A549 (cell line): Measurements from ENCODE around the gene TCP10L. TPM values are rescaled to one million over a fixed set of nuclear protein-coding genes. Genes with fewer than 3 reads are reported as not detected.

Source experiments
- ATAC-seq, 2 experiments: fragments of 200-7000 bp in 1 of 2; fragments of >200 bp in 1 of 2; cut with Nextera tagmentation in 1 of 2; cut with Tn5 transposase in 1 of 2; 3 replicates each; pipeline versions ENCODE4 v1.8.0 to v1.9.1; 2018 to 2020; ENCODE audit warnings: mild to moderate bottlenecking in 1 of 2, moderate library complexity in 1 of 2
- CTCF ChIA-PET: fragments of 300-600 bp; sonication (Branson Sonifier 250); formaldehyde crosslinking; extraction: SDS; loops from one replicate; lab custom pipeline; 2021; ENCODE audit warnings: antibody characterized with exemption, inconsistent platforms; lab: Yijun Ruan, JAX
- POLR2A ChIA-PET: fragments of 350-600 bp; formaldehyde crosslinking; extraction: SDS; loops from one replicate; lab custom pipeline; 2021; ENCODE audit warnings: antibody characterized with exemption, inconsistent platforms; lab: Yijun Ruan, JAX
- DNase-seq, 2 experiments: peaks; one replicate each; pipeline versions ENCODE4 v3.0.0 to v3.0.0-alpha.2; 2011 to 2016; ENCODE audit warnings: low read depth in 1 of 2, low spot score in 1 of 2
- FAIRE-seq: peaks from 2 replicates; lab custom pipeline; 2011; peaks lifted over from hg19 to GRCh38; lab: Jason Lieb, UNC
- H3K27ac ChIP-seq, 2 experiments: fragments of >200 bp; sonication (Bioruptor Twin); formaldehyde crosslinking; 3 replicates each; pipeline ENCODE4 v1.5.1; 2016 to 2017
- H3K4me1 ChIP-seq: fragments of >200 bp; sonication (Bioruptor Twin); formaldehyde crosslinking; 3 replicates; pipeline ENCODE4 v1.6.1; 2016
- H3K4me2 ChIP-seq: fragments of >200 bp; sonication (Bioruptor Twin); formaldehyde crosslinking; 3 replicates; pipeline ENCODE4 v1.6.1; 2016
- H3K4me3 ChIP-seq: fragments of >200 bp; sonication (Bioruptor Twin); formaldehyde crosslinking; 3 replicates; pipeline ENCODE4 v1.5.1; 2016
- H3K9me3 ChIP-seq: fragments of >200 bp; sonication (Bioruptor Twin); formaldehyde crosslinking; 3 replicates; pipeline ENCODE4 v1.6.1; 2016
- BHLHE40 ChIP-seq: IDR thresholded peaks from 2 replicates; pipeline ENCODE4 v1.6.1; 2012; ENCODE audit warnings: low read depth, low read length, inconsistent platforms
- CHD2 ChIP-seq: fragments of 150-350 bp; IDR thresholded peaks from 2 replicates; pipeline ENCODE4 v1.6.1; 2014; ENCODE audit warnings: low read length; ENCODE audit not compliant: partially characterized antibody
- CHD4 ChIP-seq: fragments of 200-600 bp; sonication (generic); IDR thresholded peaks from 2 replicates; pipeline ENCODE4 v1.6.1; 2016; ENCODE audit warnings: antibody characterized with exemption, mild to moderate bottlenecking, borderline replicate concordance
- FOSL2 ChIP-seq, 2 experiments: fragments of 450-650 bp in 1 of 2; fragments of >200 bp in 1 of 2; sonication (Bioruptor Twin) in 1 of 2; formaldehyde crosslinking; IDR thresholded peaks; 2 replicates each; pipeline versions ENCODE4 v1.5.0 to v1.6.1; 2016 to 2020; ENCODE audit warnings: mild to moderate bottlenecking in 1 of 2, moderate library complexity in 1 of 2
- GATA3 ChIP-seq: IDR thresholded peaks from 2 replicates; pipeline ENCODE4 v1.6.1; 2012; ENCODE audit warnings: borderline replicate concordance
- HDAC2 ChIP-seq: fragments of 200-600 bp; sonication (generic); IDR thresholded peaks from 2 replicates; pipeline ENCODE4 v1.6.1; 2016
- JUN ChIP-seq, 2 experiments: fragments of >200 bp; sonication (Bioruptor Twin); formaldehyde crosslinking; IDR thresholded peaks; 2 replicates in 1 of 2; 3 replicates in 1 of 2; pipeline ENCODE4 v1.6.1; 2016 to 2017
- KDM1A ChIP-seq: fragments of 200-600 bp; sonication (generic); IDR thresholded peaks from 2 replicates; pipeline ENCODE4 v1.6.1; 2016; ENCODE audit warnings: low read depth, mild to moderate bottlenecking
- MAFK ChIP-seq: fragments of 450-650 bp; IDR thresholded peaks from 2 replicates; pipeline ENCODE4 v1.6.1; 2014; ENCODE audit not compliant: partially characterized antibody
- NFE2L2 ChIP-seq: fragments of 150-350 bp; conservative IDR thresholded peaks from 2 replicates; pipeline ENCODE4 v1.6.1; 2014; ENCODE audit warnings: low read length
- NR3C1 ChIP-seq: fragments of >200 bp; sonication (Bioruptor Twin); formaldehyde crosslinking; IDR thresholded peaks from 3 replicates; pipeline ENCODE4 v1.6.1; 2017
- PHF8 ChIP-seq: fragments of 200-600 bp; sonication (generic); IDR thresholded peaks from 2 replicates; pipeline ENCODE4 v1.6.1; 2016; ENCODE audit warnings: low read depth, mild to moderate bottlenecking, antibody characterized with exemption, moderate library complexity, borderline replicate concordance
- POLR2A ChIP-seq: IDR thresholded peaks from 2 replicates; pipeline ENCODE4 v1.6.1; 2012; ENCODE audit warnings: mild to moderate bottlenecking, low read length
- RARB ChIP-seq: fragments of 250-450 bp; sonication (Bioruptor Pico); IDR thresholded peaks from 2 replicates; pipeline ENCODE4 v1.8.0; 2021; ENCODE audit warnings: mild to moderate bottlenecking, moderate library complexity
- RFX5 ChIP-seq: fragments of 450-650 bp; IDR thresholded peaks from 2 replicates; pipeline ENCODE4 v1.7.1; 2014; ENCODE audit warnings: antibody characterized with exemption, mild to moderate bottlenecking, moderate library complexity
- RNF2 ChIP-seq: fragments of 200-600 bp; sonication (generic); IDR thresholded peaks from 2 replicates; pipeline ENCODE4 v1.6.1; 2016; ENCODE audit warnings: low read depth, mild to moderate bottlenecking, antibody characterized with exemption, moderate library complexity, borderline replicate concordance
- ZFP36 ChIP-seq: fragments of 450-650 bp; IDR thresholded peaks from 2 replicates; pipeline ENCODE4 v1.6.1; 2014; ENCODE audit warnings: borderline replicate concordance; ENCODE audit not compliant: partially characterized antibody
- ZNF302 ChIP-seq: fragments of 250-450 bp; sonication (Bioruptor Pico); IDR thresholded peaks from 2 replicates; pipeline ENCODE4 v1.9.0; 2021; ENCODE audit warnings: inconsistent platforms, mild to moderate bottlenecking, moderate library complexity
- ZSCAN20 ChIP-seq: fragments of 250-450 bp; sonication (Bioruptor Pico); IDR thresholded peaks from 2 replicates; pipeline ENCODE4 v1.8.0; 2022; ENCODE audit warnings: mild to moderate bottlenecking, moderate library complexity
- WGBS: methylation state at CpG from one replicate; pipeline ENCODE4 v1.1.6; 2017; ENCODE audit errors: missing lambda C conversion rate; 5-methylcytosine and 5-hydroxymethylcytosine counted together
- polyA plus RNA-seq, 4 experiments: library from polyadenylated mRNA; depleted of rRNA in 3 of 4; stranded (reverse); fragments of >200 nt; fragmentation: RNase III in 1 of 4; extraction: RNeasy Plus Mini Kit Qiagen cat#74134 plus additional on column Dnase treatment in 1 of 4; gene quantifications; 2 replicates in 3 of 4; 3 replicates in 1 of 4; pipeline ENCODE4 v1.2.3, GENCODE V29; 2011 to 2017
- TF ChIP-seq, protein P1 (sequence below): fragments of >200 bp; sonication (Bioruptor Twin); formaldehyde crosslinking; IDR thresholded peaks from 3 replicates; pipeline ENCODE4 v1.6.1; 2016
- TF ChIP-seq, protein P2 (sequence below): IDR thresholded peaks from 2 replicates; pipeline ENCODE4 v1.6.1; 2012
- TF ChIP-seq, protein P3 (sequence below): fragments of 150-350 bp; IDR thresholded peaks from 2 replicates; pipeline ENCODE4 v1.6.1; 2014; ENCODE audit warnings: low read depth, mild to moderate bottlenecking, low read length
- TF ChIP-seq, protein P4 (sequence below): fragments of >200 bp; sonication (Bioruptor Twin); formaldehyde crosslinking; IDR thresholded peaks from 2 replicates; pipeline ENCODE4 v1.6.1; 2016

Gene TCP10L
- polyA plus RNA-seq, 2 of the 4 experiments (the other 2 are of a cell fraction) = 0.62 to 1.2 TPM

DNA sequence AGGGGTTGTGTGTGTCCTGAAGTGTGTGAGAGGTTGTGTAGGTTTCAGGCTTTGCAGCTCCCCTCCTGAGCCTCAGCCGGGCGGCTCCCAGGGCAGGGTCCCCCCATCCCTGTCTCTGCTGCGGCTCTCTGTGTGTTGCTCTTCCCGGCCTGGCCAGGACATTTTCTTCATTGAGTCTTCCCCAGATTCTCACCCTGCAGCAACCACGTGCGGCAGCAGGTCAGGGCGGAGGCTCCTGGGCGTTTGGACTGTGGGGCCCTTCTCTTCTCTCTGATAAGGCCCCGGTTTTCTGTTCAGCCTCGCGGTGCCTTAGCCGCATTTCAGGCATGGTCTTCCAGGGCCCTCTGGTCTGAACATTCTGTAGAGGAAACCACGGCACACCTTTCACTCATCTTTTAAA lies 1.8 kb upstream of the TCP10L start (continued):
- TF ChIP-seq, protein P1, sequence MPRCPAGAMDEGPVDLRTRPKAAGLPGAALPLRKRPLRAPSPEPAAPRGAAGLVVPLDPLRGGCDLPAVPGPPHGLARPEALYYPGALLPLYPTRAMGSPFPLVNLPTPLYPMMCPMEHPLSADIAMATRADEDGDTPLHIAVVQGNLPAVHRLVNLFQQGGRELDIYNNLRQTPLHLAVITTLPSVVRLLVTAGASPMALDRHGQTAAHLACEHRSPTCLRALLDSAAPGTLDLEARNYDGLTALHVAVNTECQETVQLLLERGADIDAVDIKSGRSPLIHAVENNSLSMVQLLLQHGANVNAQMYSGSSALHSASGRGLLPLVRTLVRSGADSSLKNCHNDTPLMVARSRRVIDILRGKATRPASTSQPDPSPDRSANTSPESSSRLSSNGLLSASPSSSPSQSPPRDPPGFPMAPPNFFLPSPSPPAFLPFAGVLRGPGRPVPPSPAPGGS = no peak
- no peak for TF ChIP-seq ZNF302 (CRISPR knock-in tag)
- no peak for TF ChIP-seq ZSCAN20 (CRISPR knock-in tag)
- TF ChIP-seq JUN (IDR thresholded peaks at IDR 0.05) = no peak
- TF ChIP-seq RARB (CRISPR knock-in tag) = no peak

DNA sequence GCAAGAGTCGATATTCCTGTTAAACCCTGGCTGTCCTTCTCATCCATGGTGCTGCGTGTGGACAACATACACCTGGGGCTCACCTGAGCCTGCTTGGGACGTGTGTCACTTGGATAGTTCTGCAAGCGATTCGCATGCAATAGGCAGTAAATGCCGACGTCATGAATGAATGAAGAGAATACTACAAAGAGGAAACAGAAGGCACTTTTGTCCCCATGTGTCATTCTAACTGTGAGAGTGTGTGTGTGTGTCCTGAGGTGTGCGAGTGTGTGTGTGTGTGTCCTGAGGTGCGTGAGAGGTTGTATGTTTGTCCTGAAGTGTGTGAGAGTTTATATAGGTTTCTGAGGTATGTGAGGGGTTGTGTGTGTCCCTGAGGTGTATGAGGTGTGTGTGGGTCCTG lies 647 bp upstream of the TCP10L start:
- H3K27ac ChIP-seq = no peak overlapping the region
- DNase-seq (no peak), ATAC-seq (no peak), FAIRE-seq (no peak)
- no peak overlapping the region for H3K4me2 ChIP-seq
- no peak overlapping the region for H3K4me3 ChIP-seq
- TF ChIP-seq HDAC2 = no peak
- no peak for TF ChIP-seq POLR2A
- TF ChIP-seq RNF2 = no peak
- TF ChIP-seq, protein P2, sequence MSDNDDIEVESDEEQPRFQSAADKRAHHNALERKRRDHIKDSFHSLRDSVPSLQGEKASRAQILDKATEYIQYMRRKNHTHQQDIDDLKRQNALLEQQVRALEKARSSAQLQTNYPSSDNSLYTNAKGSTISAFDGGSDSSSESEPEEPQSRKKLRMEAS = no peak
- ChIA-PET CTCF (interaction anchor here (1.2 kb wide), 1 partner anchor 17 kb away, joined by 6 read pairs; no protein-coding TSS in a partner anchor), POLR2A (no interaction called here)
- H3K9me3 ChIP-seq = no peaks in the 10 kb centered on the region
- no peaks in the 10 kb centered on the region for H3K4me1 ChIP-seq
- 60% methylated on average over 9 of the region's 9 CpGs for WGBS

DNA sequence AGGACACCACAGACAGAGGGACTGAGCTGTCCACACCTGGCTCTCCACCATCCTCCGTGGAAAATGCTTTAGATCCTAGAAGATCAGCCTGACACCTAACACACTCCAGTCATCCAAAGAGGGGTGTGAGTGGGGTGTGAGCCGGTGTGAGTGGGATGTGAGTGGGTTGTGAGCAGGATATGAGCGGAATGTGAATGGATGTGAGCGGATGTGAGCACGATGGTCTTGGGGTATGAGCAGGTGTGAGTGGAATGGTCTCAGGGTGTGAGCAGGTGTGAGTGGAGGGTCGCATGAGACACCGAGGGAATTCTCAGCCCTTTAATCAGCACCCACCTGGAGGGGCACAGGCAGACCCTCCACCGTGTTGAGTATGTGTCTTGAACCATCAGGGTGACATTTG lies 851 bp downstream of the TCP10L start:
- no peak for DNase-seq
- no peak for ATAC-seq
- Histone ChIP-seq H3K4me1 (no peaks in the 10 kb centered on the region), H3K9me3 (no peaks in the 10 kb centered on the region), H3K4me3 (no peak overlapping the region), H3K4me2 (no peak overlapping the region), H3K27ac (no peak overlapping the region)
- ChIA-PET CTCF (interaction anchor here (1.2 kb wide), 1 partner anchor 15 kb away, joined by 6 read pairs; no protein-coding TSS in a partner anchor), POLR2A (no interaction called here)
- TF ChIP-seq BHLHE40 (no peak), PHF8 (no peak), FOSL2 (IDR thresholded peaks at IDR 0.05) (no peak), FOSL2 (CRISPR knock-in tag; IDR thresholded peaks at IDR 0.05) (no peak)
- WGBS = 67% methylated on average over 7 of the region's 8 CpGs
- FAIRE-seq = no peak

DNA sequence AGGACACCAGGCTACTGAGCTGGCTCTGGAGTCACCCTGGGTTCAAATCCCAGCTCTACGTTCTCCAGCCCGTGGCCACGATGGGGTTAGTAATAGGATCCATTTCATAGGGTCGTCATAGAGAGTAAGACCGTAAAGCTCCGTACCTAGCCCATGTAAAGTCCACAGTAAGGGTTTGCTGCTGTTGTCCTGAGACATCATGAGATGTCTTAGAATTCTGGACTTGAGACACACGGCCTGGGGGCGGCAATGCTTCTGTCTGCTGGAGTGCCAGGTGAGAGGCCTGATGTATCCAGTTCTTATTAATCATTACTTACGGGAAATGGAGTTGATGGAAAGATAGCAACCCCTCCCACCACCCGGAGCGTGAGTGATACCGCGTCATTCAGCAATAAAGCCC lies 3.6 kb downstream of the TCP10L start:
- Histone ChIP-seq H3K27ac (no peak overlapping the region), H3K9me3 (no peaks in the 10 kb centered on the region), H3K4me1 (no peaks in the 10 kb centered on the region), H3K4me3 (no peak overlapping the region), H3K4me2 (no peak overlapping the region)
- DNase-seq (no peak), ATAC-seq (no peak), FAIRE-seq (no peak)
- POLR2A ChIA-PET = no interaction called here
- TF ChIP-seq NFE2L2 (no peak), CHD4 (no peak), MAFK (no peak), GATA3 (no peak), KDM1A (no peak), RFX5 (no peak), RNF2 (no peak), NR3C1 (no peak), ZFP36 (no peak), CHD2 (no peak)
- TF ChIP-seq, protein P3, sequence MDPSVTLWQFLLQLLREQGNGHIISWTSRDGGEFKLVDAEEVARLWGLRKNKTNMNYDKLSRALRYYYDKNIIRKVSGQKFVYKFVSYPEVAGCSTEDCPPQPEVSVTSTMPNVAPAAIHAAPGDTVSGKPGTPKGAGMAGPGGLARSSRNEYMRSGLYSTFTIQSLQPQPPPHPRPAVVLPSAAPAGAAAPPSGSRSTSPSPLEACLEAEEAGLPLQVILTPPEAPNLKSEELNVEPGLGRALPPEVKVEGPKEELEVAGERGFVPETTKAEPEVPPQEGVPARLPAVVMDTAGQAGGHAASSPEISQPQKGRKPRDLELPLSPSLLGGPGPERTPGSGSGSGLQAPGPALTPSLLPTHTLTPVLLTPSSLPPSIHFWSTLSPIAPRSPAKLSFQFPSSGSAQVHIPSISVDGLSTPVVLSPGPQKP = no peak
- TF ChIP-seq, protein P4, sequence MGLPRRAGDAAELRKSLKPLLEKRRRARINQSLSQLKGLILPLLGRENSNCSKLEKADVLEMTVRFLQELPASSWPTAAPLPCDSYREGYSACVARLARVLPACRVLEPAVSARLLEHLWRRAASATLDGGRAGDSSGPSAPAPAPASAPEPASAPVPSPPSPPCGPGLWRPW = no peak
- 74% methylated on average over 9 of the region's 13 CpGs for WGBS
- CTCF ChIA-PET = interaction anchor here (3.3 to 3.5 kb wide), 2 partner anchors 12 to 19 kb away, joined by 15 to 18 read pairs; no protein-coding TSS in a partner anchor
